HUDEP-2 (cell line): ENCODE results near the gene SMTNL2.
A peak's percentile ranks its signal among the peaks of the same experiment; 100 is the strongest.
"Not testable (repeated sequence)": the region's sequence is repeated elsewhere in the genome, so short reads cannot be mapped to it uniquely, and the experiment has no call there.

Experiments used
- DNase-seq, 76 experiments: peaks; one replicate each; lab custom pipeline; 2025; ENCODE audit not compliant: unreplicated experiment in 76 of 76; lab: John Stamatoyannopoulos, UW

The SMTNL2 gene

GRCh38 chr17:4625181-4625617 lies 40.9 kb downstream of the SMTNL2 start:
- no peak for DNase-seq

- DNase-seq: peak in 12 of 76 experiments; percentile 4 to 46 (median 20)
Observed at GRCh38 chr17:4626734-4627256, 42.5 kb downstream of the SMTNL2 start.

GRCh38 chr17:4631431-4631830 lies 47.1 kb downstream of the SMTNL2 start:
- DNase-seq: no peak

GRCh38 chr17:4631836-4632580 lies 47.7 kb downstream of the SMTNL2 start:
- DNase-seq: no peak

- no peak for DNase-seq
Observed at GRCh38 chr17:4632581-4632920, 48.2 kb downstream of the SMTNL2 start.

GRCh38 chr17:4633643-4634042 lies 49.3 kb downstream of the SMTNL2 start:
- no peak for DNase-seq

GRCh38 chr17:4634976-4635375 lies 50.6 kb downstream of the SMTNL2 start:
- DNase-seq: no peak

GRCh38 chr17:4635823-4636375 lies 51.6 kb downstream of the SMTNL2 start:
- DNase-seq: no peak

GRCh38 chr17:4636474-4637100 lies 52.3 kb downstream of the SMTNL2 start:
- DNase-seq: no peak

GRCh38 chr17:4638766-4639165 lies 54.4 kb downstream of the SMTNL2 start:
- DNase-seq: not testable (repeated sequence)

- DNase-seq: peak in 38 of 76 experiments; percentile 3 to 46 (median 23)
Observed at GRCh38 chr17:4639301-4640059, 55.2 kb downstream of the SMTNL2 start.

GRCh38 chr17:4640569-4641188 lies 56.4 kb downstream of the SMTNL2 start:
- not testable (repeated sequence) for DNase-seq

- no peak for DNase-seq
Observed at GRCh38 chr17:4641297-4642195, 57.2 kb downstream of the SMTNL2 start, which contains the start of gene ALOX15. Gene ALOX15 (minus strand): TSS chr17:4641678. CDS start chr17:4641651, 27 bp downstream.

- no peak for DNase-seq
Observed at GRCh38 chr17:4642286-4642685, 58.0 kb downstream of the SMTNL2 start.

GRCh38 chr17:4643676-4644075 lies 59.3 kb downstream of the SMTNL2 start:
- DNase-seq: no peak

GRCh38 chr17:4645642-4646041 lies 61.3 kb downstream of the SMTNL2 start:
- DNase-seq: no peak

GRCh38 chr17:4648741-4649140 lies 64.4 kb downstream of the SMTNL2 start:
- DNase-seq: no peak

- no peak for DNase-seq
Observed at GRCh38 chr17:4652997-4653396, 68.7 kb downstream of the SMTNL2 start.

- DNase-seq: not testable (repeated sequence)
Observed at GRCh38 chr17:4655933-4656332, 71.6 kb downstream of the SMTNL2 start.
